Transverse colon (tissue), 4 donors: Measurements from ENCODE around the gene TMEM253.

Experiments
- EP300 ChIP-seq: sonication (generic); formaldehyde crosslinking; IDR thresholded peaks from one replicate; pipeline ENCODE4 v1.6.1; 2017; ENCODE audit warnings: antibody characterized with exemption, low read depth
- POLR2A ChIP-seq: fragments of 450-650 bp; IDR thresholded peaks from one replicate; pipeline ENCODE4 v1.6.1; 2016; ENCODE audit warnings: antibody characterized with exemption, mild to moderate bottlenecking, moderate library complexity
- POLR2AphosphoS5 ChIP-seq, 3 donors: sonication (generic); formaldehyde crosslinking; IDR thresholded peaks; one replicate each; pipeline ENCODE4 v1.6.1; 2016; ENCODE audit warnings: antibody characterized with exemption in 3 of 3
- TF ChIP-seq, protein P1 (sequence below), 5 experiments: fragments of 200-600 bp in 3 of 5; fragments of 450-650 bp in 2 of 5; sonication (generic) in 3 of 5; IDR thresholded peaks; 1 replicate in 2 of 5; 2 replicates in 3 of 5; pipeline ENCODE4 v1.5.1; 2016 to 2017; ENCODE audit warnings: antibody characterized with exemption in 5 of 5, inconsistent platforms in 3 of 5, mild to moderate bottlenecking in 2 of 5, moderate library complexity in 1 of 5

DNA sequence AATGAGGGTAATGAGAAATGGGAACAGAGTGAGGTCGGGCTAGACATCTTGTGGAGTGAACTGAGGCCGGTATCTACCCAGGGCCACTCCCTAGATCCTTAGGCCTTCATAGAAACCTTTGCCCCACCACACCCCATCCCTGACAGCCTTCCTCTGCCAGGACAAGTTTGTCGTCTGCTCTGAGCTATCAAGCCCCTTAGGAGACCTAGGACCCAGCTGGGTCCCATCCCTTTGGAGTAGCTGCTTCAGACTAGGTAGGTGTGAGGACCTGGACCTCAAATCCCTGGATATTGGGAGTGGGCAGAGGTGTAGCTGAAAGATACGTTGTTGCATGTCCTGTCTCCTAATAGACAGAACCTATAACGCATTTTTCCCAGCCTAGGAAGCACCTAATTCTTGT lies at the start of gene TMEM253:
- TF ChIP-seq, protein P1, sequence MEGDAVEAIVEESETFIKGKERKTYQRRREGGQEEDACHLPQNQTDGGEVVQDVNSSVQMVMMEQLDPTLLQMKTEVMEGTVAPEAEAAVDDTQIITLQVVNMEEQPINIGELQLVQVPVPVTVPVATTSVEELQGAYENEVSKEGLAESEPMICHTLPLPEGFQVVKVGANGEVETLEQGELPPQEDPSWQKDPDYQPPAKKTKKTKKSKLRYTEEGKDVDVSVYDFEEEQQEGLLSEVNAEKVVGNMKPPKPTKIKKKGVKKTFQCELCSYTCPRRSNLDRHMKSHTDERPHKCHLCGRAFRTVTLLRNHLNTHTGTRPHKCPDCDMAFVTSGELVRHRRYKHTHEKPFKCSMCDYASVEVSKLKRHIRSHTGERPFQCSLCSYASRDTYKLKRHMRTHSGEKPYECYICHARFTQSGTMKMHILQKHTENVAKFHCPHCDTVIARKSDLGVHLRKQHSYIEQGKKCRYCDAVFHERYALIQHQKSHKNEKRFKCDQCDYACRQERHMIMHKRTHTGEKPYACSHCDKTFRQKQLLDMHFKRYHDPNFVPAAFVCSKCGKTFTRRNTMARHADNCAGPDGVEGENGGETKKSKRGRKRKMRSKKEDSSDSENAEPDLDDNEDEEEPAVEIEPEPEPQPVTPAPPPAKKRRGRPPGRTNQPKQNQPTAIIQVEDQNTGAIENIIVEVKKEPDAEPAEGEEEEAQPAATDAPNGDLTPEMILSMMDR (IDR thresholded peaks at IDR 0.05): no peak
- TF ChIP-seq POLR2AphosphoS5 (IDR thresholded peaks at IDR 0.05): peak in 2 of 3 donors; percentile 73 to 79
- peak; percentile 60 for TF ChIP-seq POLR2A
- TF ChIP-seq EP300: no peak
